ENCODE data around the gene CACYBP.

The CACYBP gene

GRCh38 chr1:175045097-175045496 lies 45.4 kb downstream of the CACYBP start:
- peaks cover 29% of the 10 kb centered on the region for H3K9me3 Mint-ChIP-seq
- H3K4me3 Mint-ChIP-seq: no peak overlapping the region
- H3K27me3 Mint-ChIP-seq (ENCODE audit: low read depth, poor library complexity): peaks cover 19% of the 10 kb centered on the region
- peaks cover 5% of the 10 kb centered on the region for H3K36me3 Mint-ChIP-seq (ENCODE audit: low read depth)
- H3K4me1 Mint-ChIP-seq: no peaks in the 10 kb centered on the region
- TF ChIP-seq CTCF (IDR thresholded peaks at IDR 0.05): no peak
- no peak overlapping the region for H3K27ac Mint-ChIP-seq
- no peak for DNase-seq

DNA sequence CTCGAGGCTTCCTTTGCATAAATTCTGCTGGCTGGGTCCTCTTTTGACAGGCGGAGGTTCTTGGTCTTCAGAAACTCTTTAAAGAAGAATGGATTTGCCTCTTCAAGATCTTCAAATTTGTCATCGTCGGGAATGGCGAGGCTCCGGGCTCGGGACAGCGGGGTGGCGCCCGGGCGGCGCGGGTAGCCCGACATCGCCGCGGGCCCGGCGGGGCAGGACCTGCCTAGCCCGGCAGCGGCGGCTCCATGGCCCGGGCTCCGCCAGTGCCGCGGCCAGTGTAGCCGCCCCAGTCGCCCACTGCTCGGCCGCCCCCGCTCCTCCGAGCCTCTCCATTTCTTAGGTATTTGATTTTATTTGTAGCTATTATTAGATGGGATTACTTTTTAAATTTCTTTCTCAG lies 45.8 kb downstream of the CACYBP start:
- Mint-ChIP-seq H3K9me3 (peaks cover 29% of the 10 kb centered on the region), H3K4me1 (no peaks in the 10 kb centered on the region), H3K4me3 (no peak overlapping the region), H3K27ac (no peak overlapping the region), H3K27me3 (ENCODE audit: low read depth, poor library complexity) (peaks cover 18% of the 10 kb centered on the region), H3K36me3 (ENCODE audit: low read depth) (peaks cover 5% of the 10 kb centered on the region)
- DNase-seq: no peak
- no peak for TF ChIP-seq CTCF (IDR thresholded peaks at IDR 0.05)

- peaks cover 8% of the 10 kb centered on the region for H3K9me3 Mint-ChIP-seq
- DNase-seq: no peak
- H3K4me1 Mint-ChIP-seq: peaks cover 5% of the 10 kb centered on the region
- H3K27ac Mint-ChIP-seq: no peak overlapping the region
- H3K4me3 Mint-ChIP-seq: no peak overlapping the region
- no peaks in the 10 kb centered on the region for H3K36me3 Mint-ChIP-seq (ENCODE audit: low read depth)
- TF ChIP-seq CTCF (IDR thresholded peaks at IDR 0.05): no peak
- peaks cover 17% of the 10 kb centered on the region for H3K27me3 Mint-ChIP-seq (ENCODE audit: low read depth, poor library complexity)
Observed at GRCh38 chr1:175050992-175051391, 51.2 kb downstream of the CACYBP start.

GRCh38 chr1:175054736-175055135 lies 55.0 kb downstream of the CACYBP start:
- peaks cover 5% of the 10 kb centered on the region for H3K4me1 Mint-ChIP-seq
- no peak overlapping the region for H3K27ac Mint-ChIP-seq
- no peak for TF ChIP-seq CTCF (IDR thresholded peaks at IDR 0.05)
- H3K36me3 Mint-ChIP-seq (ENCODE audit: low read depth): no peaks in the 10 kb centered on the region
- H3K9me3 Mint-ChIP-seq: peaks cover 4% of the 10 kb centered on the region
- no peak for DNase-seq
- H3K27me3 Mint-ChIP-seq (ENCODE audit: low read depth, poor library complexity): peaks cover 6% of the 10 kb centered on the region
- H3K4me3 Mint-ChIP-seq: no peak overlapping the region

Measured in nephron progenitor cell (in vitro differentiated cells).